UCSD-AML1 (cell line): Measurements from ENCODE around the gene MZB1.
"Not testable (repeated sequence)": the region's sequence is repeated elsewhere in the genome, so short reads cannot be mapped to it uniquely, and the experiment has no call there.

Source experiments
- DNase-seq: peaks from one replicate; lab custom pipeline; 2025; ENCODE audit not compliant: unreplicated experiment; lab: John Stamatoyannopoulos, UW

Gene MZB1

DNA sequence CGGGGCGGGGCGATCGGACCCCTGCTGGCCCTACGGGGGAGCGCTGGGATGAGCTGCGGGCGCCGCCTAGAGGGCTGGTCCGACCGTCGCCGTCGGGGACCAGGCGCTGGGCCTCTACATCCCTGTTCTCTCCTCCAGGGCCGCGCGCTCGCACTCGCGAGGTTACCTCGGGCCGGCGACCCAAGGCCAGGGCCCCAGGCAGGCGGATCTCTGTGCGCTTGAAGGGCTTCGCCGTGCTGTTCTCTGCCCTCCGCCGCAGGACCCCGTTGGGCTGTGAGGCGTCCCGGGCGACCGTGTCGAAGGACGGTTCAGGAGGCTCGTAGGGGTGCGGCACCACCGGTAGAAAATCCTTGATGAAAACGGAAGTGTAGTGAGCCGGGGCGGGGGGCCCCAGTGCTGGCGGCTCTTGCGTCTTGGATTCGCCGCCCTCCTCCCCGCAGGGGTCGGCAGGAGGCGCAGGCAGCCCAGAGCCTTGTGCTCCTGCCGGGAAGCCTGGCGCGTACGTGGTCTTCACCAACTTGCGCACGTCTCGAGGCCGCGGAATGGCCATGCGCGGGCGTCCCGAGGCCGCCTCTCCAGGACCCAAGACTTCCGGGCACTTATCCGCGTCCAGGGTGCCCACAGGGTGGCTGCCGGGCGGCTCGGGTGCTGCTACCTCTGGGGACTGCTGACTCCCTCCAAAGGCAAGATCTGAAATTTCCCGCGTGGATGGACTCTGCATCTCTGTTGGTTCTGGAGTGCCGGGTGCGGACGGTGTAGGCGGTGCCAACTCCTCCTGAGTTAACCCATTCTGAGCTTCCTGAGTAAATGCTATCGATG is 3.2 kb upstream of the MZB1 start:
- DNase-seq = peak; percentile 73

- DNase-seq = no peak
Observed at GRCh38 chr5:139392324-139392677, 2.6 kb upstream of the MZB1 start.

DNA sequence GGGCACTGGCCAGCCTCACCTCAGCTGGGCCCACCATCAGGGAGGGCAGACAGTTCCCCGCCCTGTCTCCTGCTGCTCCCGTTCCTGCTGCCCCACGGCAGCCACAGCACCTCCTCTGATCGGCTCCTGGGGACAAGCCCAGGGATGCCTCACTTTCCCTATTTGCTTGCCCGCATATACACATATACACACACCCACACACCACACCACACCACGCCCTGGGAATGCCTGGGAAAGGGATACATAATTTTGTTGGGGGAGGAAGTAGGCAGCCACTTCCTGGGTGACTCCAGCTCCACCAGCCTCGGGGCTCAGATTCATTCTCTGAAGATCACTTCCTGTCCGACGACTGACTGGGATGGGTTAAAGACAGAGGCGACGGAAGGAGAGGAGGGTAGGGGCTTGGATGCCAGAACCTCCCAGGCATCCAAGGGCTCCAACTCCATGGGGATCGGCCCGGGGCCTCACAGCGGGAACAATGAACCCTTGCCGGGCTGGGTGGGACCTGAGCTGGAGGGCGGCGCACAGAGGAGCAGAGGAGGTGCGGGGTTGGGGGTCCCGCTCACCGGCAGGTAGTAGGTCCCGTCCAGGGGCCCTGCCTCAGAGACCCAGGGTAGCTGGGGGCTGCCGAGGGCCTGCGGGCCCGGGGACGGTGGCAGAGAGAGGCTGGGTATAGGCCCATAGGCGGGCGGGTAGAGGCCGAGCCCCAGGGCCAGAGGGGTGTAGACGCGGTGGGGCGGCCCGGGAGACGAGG is 2.0 kb upstream of the MZB1 start:
- no peak for DNase-seq

GRCh38 chr5:139390639-139391569 is 1.2 kb upstream of the MZB1 start:
- no peak for DNase-seq

DNA sequence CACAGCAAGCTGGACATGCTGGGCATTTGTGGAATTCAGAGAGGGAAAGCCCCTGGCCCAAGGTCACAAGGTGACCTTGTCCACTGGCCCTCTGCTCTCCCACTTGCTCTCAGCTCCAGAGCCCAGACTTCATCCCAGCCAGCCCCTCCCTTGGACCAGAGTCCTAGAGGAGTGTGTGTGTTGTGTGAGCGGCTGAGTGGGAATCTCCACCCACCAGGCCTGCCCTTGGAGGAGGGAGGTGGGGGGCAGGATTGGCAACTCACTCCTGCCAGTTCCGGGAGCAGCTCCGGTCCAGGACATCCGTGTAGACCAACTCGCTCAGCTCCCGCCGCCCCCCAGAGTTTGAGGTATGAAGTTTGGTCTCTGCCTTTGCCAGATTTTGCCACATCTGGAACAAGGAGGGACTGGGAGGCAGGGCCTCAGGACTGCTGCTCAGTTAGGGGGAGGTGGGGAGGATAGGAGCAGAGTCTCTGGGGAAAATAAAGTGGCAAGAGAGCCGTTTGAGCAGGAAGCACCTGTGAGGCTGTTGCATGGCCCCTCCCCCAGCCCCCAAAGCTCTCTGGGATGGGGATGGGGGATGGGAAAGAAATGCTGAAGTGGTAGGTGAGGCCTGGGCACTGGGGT is 1.4 kb downstream of the MZB1 start:
- DNase-seq = peak; percentile 77

GRCh38 chr5:139387611-139388197 is 2.0 kb downstream of the MZB1 start:
- DNase-seq = peak; percentile 35

GRCh38 chr5:139386956-139387355 is 2.8 kb downstream of the MZB1 start:
- DNase-seq = not testable (repeated sequence)

DNA sequence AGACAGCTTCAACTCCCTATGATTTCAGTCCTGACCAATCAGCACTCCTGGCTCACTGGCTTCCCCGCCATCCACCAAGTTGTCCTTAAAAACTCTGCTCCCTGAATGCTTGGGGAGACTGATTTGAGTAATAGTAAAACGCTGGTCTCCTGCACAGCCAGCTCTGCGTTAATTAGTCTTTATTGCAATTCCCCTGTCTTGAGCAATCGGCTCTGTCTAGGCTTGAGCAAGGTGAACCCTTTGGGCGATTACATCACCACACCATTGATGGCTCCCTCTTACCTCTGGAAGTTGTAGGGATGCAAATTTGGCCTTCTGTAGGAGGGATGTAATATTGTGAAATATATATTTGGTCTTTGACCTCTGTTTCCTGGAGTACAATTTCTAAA is 3.7 kb downstream of the MZB1 start:
- DNase-seq = no peak

DNA sequence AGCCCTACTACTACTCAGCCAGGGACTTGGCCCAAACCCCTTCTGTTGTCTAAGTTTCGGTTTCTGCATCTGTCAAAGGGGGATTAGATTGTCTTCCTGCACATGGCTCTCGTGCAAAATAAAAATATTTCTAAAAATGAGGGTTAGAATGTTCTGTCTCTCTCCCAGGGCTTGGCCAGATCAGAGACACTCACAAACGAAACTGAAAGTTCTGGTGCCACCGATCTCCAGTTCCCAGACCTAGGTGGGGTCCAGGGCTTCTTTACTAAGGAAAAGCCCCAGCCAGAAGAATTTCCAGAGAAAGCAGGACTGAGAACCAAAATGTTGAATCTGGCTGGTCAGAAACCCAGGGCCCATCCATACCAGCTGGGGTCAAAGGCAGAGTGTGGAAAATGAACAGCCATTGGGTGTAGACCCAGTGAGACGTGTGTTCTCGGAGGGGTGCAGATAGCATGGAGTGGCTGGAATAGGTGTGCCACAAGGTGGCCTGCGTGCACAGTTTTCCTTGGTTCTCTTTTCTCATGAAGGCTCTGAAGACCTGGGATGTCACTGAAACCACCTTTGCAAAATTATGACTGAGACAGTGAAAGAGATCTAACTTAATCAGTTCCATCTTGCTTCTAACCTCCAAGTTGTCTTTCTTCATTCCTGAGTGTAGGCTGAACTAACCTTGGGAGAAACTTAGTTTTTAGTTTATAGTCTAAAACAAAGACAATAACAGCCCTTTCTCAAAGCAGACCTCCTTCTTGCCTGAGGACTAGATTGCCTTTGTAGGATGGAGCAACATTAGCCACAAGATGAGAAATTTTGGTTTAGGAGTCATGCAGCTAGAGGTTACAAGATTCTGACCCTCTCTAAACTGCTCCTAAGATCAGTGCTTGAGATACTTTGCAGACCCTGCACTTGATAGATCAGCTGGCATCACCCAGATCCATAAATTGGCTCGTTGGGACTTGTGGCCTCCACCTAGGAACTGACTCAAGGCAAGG is 4.4 kb downstream of the MZB1 start:
- no peak for DNase-seq

- DNase-seq = no peak
Observed at GRCh38 chr5:139384591-139385051, 5.1 kb downstream of the MZB1 start.

DNA sequence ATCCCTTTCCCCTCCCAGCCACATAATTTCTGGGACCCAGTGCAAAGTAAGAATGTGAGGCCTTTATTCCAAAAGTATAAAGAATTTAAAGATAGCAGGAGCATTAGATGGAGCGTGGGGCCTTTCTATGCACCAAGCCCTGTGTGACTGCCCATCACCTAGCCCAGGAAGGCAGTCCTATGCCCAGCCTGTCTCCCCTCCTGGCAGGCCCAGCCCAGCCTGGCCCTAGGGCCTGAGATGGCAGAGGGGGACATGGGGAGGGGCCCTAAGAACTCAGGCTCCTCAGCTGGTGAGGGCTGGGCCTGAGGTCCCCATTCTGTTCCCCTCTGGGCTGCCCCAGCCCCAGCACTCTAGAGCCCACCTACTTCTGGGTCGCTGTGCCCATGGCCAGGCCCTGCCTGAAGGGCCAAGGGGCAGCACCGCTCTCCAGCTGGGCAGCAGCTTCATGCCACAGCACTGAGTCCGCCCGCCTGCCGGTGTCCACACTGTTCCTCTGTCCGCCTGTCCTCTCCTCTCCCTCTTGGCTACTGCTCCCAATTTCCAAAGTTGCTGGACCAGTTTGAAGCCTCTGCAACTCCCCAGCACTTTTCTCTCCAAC is 5.6 kb downstream of the MZB1 start:
- DNase-seq = no peak

GRCh38 chr5:139383275-139383992 is 6.3 kb downstream of the MZB1 start, which contains the start of gene SLC23A1:
Gene SLC23A1 (minus strand): TSS chr5:139383297. CDS start chr5:139383253, 44 bp downstream.
- no peak for DNase-seq

- DNase-seq = no peak
Observed at GRCh38 chr5:139382807-139383206, 6.9 kb downstream of the MZB1 start.

DNA sequence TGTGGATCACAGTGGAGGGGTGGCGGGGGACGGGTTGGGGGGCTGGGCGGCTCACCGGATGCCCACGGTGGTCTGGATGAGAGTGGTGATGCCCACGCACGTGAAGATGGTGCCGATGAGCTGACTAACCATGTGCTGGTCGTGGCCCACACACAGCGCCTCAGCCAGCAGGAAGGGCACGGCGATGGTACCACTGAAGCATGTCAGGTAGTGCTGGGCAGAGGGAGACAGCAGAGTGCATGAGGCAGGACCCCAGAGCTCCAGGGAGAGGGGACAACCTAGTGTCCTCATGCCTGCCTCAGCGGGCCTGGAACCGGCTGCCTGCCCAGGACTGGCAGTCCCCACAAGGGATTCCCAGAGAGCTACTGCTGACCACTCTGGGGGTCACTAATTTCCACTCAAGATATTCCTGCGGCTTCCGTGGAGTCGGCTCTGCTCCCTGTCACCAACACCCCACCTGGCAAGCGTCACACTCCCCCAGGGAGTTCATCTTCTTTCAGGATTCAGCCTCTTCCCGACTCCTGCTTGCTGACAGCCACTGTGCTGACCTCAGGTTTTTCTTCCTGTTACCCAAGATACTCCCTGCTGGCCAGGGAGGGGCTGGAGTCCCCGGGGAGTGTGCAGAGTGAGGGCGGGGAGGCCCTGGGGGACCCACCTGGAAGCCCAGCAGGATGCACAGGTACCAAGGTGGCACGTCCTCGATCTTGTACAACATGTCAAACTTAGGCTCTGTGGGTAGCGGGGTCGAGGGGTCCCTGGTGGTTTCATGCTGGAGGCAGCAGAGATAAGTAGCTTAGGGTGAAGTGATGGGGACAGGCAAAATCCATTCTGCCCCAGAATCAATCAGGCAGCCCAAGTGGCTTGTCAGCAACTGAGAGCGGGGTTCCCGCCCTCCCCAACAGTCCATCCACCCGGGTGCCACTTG is 7.6 kb downstream of the MZB1 start:
- DNase-seq = no peak

DNA sequence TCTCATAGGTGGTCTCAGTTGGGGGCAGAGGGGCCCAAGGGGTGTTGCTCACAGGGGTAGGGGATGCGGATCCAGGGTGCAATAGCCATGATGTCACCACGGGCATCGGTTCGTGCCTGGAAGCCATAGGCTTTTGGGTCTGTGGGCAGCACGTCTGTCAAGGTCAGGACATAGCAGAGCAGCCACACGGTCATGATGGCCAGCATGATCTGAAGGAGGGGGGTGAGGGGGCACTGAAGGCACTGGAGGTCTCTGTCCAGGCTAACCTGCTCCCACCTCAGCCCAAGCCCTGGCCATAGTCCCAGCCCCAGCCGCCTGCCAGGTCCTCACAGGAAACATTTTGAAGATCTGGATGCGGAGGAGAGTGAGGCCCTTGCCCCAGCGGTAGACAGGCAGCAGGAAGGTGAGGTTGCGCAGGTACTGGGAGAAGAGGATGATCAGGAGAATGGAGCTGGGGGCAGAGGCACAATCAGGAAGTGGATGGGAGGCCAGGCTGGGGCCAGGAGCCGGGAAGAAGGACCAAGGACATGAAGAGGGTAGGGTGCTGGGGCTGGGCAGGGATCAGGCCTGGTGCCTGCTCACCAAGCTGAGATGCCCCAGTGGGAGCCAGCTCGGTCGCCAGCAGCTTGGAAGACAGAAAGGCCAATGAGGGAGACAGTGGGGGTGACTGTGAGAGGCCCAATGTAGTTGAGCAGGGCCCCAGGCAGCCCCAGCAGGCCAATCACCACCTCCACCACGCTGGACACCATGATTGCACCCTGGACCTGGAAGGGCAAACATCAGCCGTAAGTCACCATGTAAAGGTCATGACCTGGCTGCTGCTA is 9.9 kb downstream of the MZB1 start:
- no peak for DNase-seq

- no peak for DNase-seq
Observed at GRCh38 chr5:139378941-139379361, 10.8 kb downstream of the MZB1 start.
